DMS53 (cell line): ENCODE results near the gene PPT2.
"Not testable (repeated sequence)": the region's sequence is repeated elsewhere in the genome, so short reads cannot be mapped to it uniquely, and the experiment has no call there.

Experiments
- DNase-seq: peaks from one replicate; lab custom pipeline; 2025; lab: John Stamatoyannopoulos, UW

The PPT2 gene

DNA sequence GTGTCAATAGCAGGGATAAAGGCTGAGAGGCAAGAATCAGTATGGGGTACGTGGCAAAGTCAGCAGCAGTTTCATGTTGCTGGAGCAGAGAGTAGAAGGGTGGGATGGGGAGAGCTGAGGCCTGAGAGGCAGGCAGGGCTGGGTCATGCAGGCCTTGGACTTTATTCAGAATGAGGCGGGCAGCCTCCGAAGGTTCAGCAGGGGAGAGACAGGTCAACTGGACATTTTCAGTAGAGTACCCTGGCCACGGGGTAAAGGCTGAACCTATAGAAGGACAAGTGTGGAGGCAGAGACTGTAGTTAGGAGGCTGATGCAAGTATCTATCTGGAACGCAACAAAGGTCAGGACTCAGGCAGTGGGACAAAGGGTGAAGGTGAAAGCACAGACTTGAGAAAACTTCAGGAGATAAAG, 56.3 kb downstream of the PPT2 start:
- DNase-seq: no peak

- DNase-seq: not testable (repeated sequence)
These were observed 57.5 kb downstream of the PPT2 start for GRCh38 chr6:32211432-32211831.

GRCh38 chr6:32212076-32212760, 58.3 kb downstream of the PPT2 start:
- DNase-seq: no peak
